HL-60 (cell line): Measurements from ENCODE around the gene DHX34.

Experiments
- CTCF ChIP-seq: IDR thresholded peaks from one replicate; pipeline ENCODE4 v1.5.1; 2011; ENCODE audit warnings: low read length, control low read depth, inconsistent platforms; ENCODE audit not compliant: insufficient read depth
- GABPA ChIP-seq: IDR thresholded peaks from 2 replicates; pipeline ENCODE4 v1.6.1; 2012; ENCODE audit warnings: low read depth
- POLR2AphosphoS5 ChIP-seq: IDR thresholded peaks from 2 replicates; pipeline ENCODE4 v1.6.1; 2012; ENCODE audit warnings: low read depth
- REST ChIP-seq: IDR thresholded peaks from 2 replicates; pipeline ENCODE4 v1.6.1; 2012; ENCODE audit warnings: low read depth; ENCODE audit not compliant: insufficient replicate concordance
- SPI1 ChIP-seq: IDR thresholded peaks from 2 replicates; pipeline ENCODE4 v1.6.1; 2012; ENCODE audit warnings: low read depth, mild to moderate bottlenecking, borderline replicate concordance

- peak; percentile 70 for TF ChIP-seq CTCF
- no peak for TF ChIP-seq POLR2AphosphoS5
- no peak for TF ChIP-seq REST
- TF ChIP-seq GABPA, result no peak
- TF ChIP-seq SPI1, result no peak
Measured at GRCh38 chr19:47427241-47428176, 78.4 kb downstream of the DHX34 start.
